HEK293T (cell line): ENCODE results near the gene KRTAP4-16.

Source experiments
- ARNT ChIP-seq: fragments of 450-650 bp; IDR thresholded peaks from 2 replicates; pipeline ENCODE4 v1.6.1; 2017; ENCODE audit warnings: mild to moderate bottlenecking
- BHLHE40 ChIP-seq: fragments of 450-650 bp; IDR thresholded peaks from 2 replicates; pipeline ENCODE4 v1.6.1; 2016; ENCODE audit warnings: mild to moderate bottlenecking, moderate library complexity, borderline replicate concordance
- ELF4 ChIP-seq: fragments of 450-650 bp; IDR thresholded peaks from 2 replicates; pipeline ENCODE4 v1.6.1; 2017; ENCODE audit warnings: antibody characterized with exemption
- FOXA1 ChIP-seq: fragments of 450-650 bp; IDR thresholded peaks from 2 replicates; pipeline ENCODE4 v1.6.1; 2016; ENCODE audit warnings: mild to moderate bottlenecking
- FOXK2 ChIP-seq: fragments of 450-650 bp; IDR thresholded peaks from 2 replicates; pipeline ENCODE4 v1.6.1; 2016; ENCODE audit warnings: mild to moderate bottlenecking
- FOXM1 ChIP-seq: fragments of 450-650 bp; IDR thresholded peaks from 2 replicates; pipeline ENCODE4 v1.6.1; 2017; ENCODE audit warnings: mild to moderate bottlenecking, borderline replicate concordance
- HDGF ChIP-seq: fragments of 450-650 bp; IDR thresholded peaks from 2 replicates; pipeline ENCODE4 v1.6.1; 2017; ENCODE audit warnings: antibody characterized with exemption, borderline replicate concordance
- L3MBTL2 ChIP-seq: fragments of 450-650 bp; conservative IDR thresholded peaks from 2 replicates; pipeline ENCODE4 v1.6.1; 2016; ENCODE audit warnings: mild to moderate bottlenecking
- LEF1 ChIP-seq: fragments of 450-650 bp; IDR thresholded peaks from 2 replicates; pipeline ENCODE4 v1.6.1; 2017; ENCODE audit warnings: mild to moderate bottlenecking, borderline replicate concordance
- SP1 ChIP-seq: fragments of 450-650 bp; IDR thresholded peaks from 2 replicates; pipeline ENCODE4 v1.6.1; 2017
- SUZ12 ChIP-seq: fragments of 450-650 bp; IDR thresholded peaks from 2 replicates; pipeline ENCODE4 v1.6.1; 2016; ENCODE audit warnings: mild to moderate bottlenecking
- TARDBP ChIP-seq: fragments of 450-650 bp; IDR thresholded peaks from 2 replicates; pipeline ENCODE4 v1.6.1; 2016
- ZNF384 ChIP-seq: fragments of 450-650 bp; IDR thresholded peaks from 2 replicates; pipeline ENCODE4 v1.6.1; 2016
- TF ChIP-seq, protein P1 (sequence below): fragments of 450-650 bp; IDR thresholded peaks from 2 replicates; pipeline ENCODE4 v1.6.1; 2016

DNA sequence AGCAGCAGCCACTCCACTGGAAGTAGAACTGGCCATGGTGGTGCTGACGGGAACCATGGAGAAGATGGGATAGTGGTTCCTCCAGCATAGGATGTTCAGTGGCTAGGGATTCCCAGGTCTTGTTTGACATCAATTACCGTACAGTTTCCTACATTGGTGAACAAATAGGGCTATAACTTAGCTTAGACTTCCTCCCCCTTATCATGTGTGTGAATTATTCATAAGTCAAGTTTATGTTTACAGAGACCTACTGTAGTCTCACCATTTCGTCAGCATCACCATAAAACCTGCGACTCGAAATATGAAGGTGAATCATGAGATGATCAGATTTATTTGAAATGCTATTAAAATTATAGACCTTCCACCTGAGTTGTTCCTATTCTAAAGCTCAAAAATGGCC lies 43.3 kb downstream of the KRTAP4-16 start:
- TF ChIP-seq TARDBP (no peak), SP1 (no peak), FOXK2 (no peak), BHLHE40 (no peak), SUZ12 (no peak), L3MBTL2 (no peak), FOXM1 (no peak), ZNF384 (no peak), FOXA1 (no peak), ELF4 (no peak), LEF1 (no peak), ARNT (no peak), HDGF (no peak)
- TF ChIP-seq, protein P1, sequence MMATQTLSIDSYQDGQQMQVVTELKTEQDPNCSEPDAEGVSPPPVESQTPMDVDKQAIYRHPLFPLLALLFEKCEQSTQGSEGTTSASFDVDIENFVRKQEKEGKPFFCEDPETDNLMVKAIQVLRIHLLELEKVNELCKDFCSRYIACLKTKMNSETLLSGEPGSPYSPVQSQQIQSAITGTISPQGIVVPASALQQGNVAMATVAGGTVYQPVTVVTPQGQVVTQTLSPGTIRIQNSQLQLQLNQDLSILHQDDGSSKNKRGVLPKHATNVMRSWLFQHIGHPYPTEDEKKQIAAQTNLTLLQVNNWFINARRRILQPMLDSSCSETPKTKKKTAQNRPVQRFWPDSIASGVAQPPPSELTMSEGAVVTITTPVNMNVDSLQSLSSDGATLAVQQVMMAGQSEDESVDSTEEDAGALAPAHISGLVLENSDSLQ: no peak
